Fibroblast of villous mesenchyme (primary cell): ENCODE measurements around the gene TBC1D22B. TPM values are rescaled to one million over a fixed set of nuclear protein-coding genes. Genes with fewer than 3 reads are reported as not detected.

ENCODE experiments used
- DNase-seq: peaks from one replicate; pipeline ENCODE4 v3.0.0-alpha.2; 2010; ENCODE audit warnings: low read depth
- H3K4me3 ChIP-seq: 2 replicates; pipeline ENCODE4 v1.5.1; 2011; ENCODE audit warnings: low read depth, mild to moderate bottlenecking, low read length
- total RNA-seq: library from RNA; depleted of rRNA; stranded (reverse); fragments of >200 nt; gene quantifications from 2 replicates; pipeline ENCODE4 v1.2.3, GENCODE V29; 2012
- TF ChIP-seq, protein P1 (sequence below): IDR thresholded peaks from 2 replicates; pipeline ENCODE4 v1.5.1; 2012; ENCODE audit warnings: low read depth, mild to moderate bottlenecking, low read length; ENCODE audit not compliant: insufficient read depth

TBC1D22B gene
- total RNA-seq, 1 donor: 10.8 TPM

DNA sequence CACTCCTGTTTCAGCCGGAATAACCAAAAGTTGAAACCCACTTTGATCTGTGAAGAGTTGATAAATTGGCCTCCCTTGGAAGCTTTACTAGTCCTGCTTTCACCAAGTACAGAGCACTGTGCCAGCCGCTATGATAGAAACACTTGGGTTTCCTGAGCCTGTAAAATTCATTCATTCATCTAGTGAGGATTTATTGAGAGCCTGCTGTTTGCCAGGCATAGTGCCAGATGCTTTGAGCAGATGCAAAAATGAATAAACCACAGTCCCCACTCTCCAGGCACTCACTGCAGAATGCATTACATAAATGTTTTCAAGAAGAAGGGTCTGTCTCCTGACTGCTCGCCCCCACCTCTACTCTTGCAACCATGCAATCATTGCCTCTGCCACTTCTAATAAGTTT, 25.7 kb downstream of the TBC1D22B start:
- no peak overlapping the region for H3K4me3 ChIP-seq
- TF ChIP-seq, protein P1, sequence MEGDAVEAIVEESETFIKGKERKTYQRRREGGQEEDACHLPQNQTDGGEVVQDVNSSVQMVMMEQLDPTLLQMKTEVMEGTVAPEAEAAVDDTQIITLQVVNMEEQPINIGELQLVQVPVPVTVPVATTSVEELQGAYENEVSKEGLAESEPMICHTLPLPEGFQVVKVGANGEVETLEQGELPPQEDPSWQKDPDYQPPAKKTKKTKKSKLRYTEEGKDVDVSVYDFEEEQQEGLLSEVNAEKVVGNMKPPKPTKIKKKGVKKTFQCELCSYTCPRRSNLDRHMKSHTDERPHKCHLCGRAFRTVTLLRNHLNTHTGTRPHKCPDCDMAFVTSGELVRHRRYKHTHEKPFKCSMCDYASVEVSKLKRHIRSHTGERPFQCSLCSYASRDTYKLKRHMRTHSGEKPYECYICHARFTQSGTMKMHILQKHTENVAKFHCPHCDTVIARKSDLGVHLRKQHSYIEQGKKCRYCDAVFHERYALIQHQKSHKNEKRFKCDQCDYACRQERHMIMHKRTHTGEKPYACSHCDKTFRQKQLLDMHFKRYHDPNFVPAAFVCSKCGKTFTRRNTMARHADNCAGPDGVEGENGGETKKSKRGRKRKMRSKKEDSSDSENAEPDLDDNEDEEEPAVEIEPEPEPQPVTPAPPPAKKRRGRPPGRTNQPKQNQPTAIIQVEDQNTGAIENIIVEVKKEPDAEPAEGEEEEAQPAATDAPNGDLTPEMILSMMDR: no peak
- DNase-seq: no peak

DNA sequence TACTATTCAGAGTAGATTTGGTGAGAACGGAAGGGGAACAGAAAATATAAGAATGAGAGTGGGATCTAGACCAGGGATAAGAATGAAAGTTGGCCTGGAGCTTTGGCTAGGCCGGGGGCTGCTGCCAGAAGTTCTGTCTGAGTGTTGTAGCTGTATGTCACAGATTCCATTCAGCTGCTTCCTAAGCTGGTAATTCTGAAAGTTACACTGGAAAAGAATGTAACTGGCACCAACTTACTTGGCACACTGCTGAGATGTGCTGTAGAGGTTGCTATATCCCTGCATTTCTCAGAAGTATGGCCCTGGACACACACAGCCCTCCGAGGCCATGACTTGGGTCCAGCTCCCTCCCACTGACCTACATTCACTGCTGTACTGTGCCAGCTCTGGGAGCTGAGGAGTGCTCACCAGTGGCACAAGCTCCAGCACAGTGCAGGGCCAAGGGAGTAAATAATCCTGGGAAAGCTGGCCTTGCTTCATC, 26.1 kb downstream of the TBC1D22B start:
- TF ChIP-seq, protein P1: no peak
- no peak overlapping the region for H3K4me3 ChIP-seq
- DNase-seq: no peak

DNA sequence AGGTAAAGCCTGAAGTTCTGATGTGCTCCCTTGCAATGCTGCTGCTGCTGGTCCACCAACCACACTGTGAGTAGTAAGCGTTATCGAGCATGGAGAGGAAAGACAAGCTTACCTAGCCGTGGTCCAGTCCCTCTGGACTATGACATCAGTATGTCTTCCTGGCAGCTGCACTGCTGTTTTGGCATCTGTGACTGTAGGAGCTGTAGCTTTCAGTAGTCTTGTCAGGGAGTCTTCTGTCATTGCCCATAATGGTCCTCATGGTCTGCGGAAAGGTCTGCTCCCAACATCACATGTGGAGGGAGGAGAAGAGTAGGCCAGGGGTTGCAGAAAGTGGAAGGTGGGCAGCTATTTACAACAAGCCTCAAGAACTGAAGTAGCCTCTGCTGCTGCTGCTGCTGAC, 27.2 kb downstream of the TBC1D22B start:
- no peak overlapping the region for H3K4me3 ChIP-seq
- TF ChIP-seq, protein P1: no peak

DNA sequence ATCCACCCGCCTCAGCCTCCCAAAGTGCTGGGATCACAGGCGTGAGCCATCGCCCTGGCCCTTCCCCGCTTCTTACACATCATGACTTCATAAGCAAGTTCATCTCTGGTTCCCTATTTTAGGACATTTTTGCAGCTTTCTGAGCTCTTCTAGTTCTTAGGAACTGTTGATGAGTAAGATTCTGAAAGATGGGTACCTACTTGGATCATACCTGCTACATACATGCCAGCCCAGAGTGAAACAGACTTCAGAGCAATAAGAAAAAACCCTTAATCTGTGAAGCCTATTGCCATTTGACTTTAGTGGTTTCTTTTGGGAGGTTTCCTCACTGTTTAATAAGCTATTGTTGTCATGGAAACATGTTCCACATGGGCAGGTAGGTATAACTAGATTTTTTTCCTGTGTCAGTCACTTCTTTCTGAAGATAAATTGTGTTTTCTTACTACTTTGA, 28.3 kb downstream of the TBC1D22B start:
- DNase-seq: no peak
- H3K4me3 ChIP-seq: no peak overlapping the region
- TF ChIP-seq, protein P1: no peak

More for the DNA sequence above, 27.2 kb downstream of the TBC1D22B start:
- no peak for DNase-seq

DNA sequence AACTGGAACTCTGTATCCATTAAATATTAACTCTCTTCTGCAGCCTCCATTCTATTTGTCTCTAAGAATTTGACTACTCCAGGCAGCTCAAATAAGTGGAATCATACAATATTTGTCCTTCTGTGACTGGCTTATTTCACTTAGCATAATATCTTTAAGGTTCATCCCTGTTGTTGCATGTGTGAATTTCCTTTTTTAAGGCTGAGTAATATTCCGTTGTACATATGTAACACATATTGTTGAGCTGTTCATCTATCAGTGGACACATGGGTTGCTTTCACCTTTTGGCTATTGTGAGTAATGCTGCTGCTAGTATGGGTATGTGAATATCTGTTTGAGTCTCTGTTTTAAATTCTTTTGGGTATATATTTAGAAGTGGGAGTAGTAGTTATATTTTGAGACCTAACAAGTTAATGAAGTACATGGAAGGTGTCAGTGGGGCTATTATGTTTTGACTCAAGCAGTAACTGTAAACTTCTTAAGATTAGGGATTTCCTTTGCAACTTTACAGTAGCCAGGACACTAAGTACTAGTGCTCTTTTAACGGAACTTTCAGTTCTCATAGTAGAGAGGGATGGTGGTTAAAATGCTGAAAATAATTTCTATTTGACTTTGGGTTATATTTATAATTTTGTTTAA, 30.1 kb downstream of the TBC1D22B start:
- no peak for DNase-seq
- TF ChIP-seq, protein P1: no peak
- no peak overlapping the region for H3K4me3 ChIP-seq

DNA sequence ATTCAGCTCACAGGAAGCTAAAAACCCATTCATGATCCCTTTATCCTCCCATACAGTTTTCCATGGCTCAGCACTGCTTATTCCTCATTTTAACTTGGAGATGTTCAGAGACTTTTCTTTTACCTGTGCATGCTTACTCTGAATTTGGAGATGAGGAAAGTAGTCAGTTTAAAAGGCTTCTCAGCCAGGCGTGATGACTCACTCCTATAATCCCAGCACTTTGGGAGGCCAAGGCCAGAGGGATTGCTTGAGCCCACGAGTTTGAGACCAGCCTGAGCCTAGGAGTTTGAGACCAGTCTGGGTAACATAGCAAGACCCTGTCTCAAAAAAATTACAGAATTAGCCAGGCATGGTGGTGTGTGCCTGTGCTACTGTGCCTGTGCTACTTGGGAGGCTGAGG, 30.7 kb downstream of the TBC1D22B start:
- no peak overlapping the region for H3K4me3 ChIP-seq
- no peak for DNase-seq
- TF ChIP-seq, protein P1: no peak

DNA sequence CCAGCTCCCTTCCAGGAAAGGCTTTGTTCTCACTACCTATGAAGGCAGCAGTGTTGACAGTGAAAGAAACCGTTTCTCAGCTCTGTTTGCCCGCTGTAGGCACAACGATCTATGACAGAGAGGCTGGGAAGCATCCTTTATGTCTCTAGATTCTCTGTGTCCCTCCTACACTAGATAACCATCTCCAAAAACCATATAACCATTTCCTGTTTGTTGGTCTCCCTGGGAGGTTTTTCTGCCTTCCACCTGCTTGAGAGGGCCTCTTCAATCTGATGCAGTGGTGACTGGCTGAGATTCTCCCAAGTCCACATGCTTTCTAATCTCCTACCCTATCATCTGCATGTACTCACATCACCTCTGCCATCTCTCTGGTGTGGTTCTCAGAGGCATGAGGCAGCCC, 32.4 kb downstream of the TBC1D22B start:
- TF ChIP-seq, protein P1: no peak
- no peak overlapping the region for H3K4me3 ChIP-seq
- DNase-seq: no peak
